LNCaP clone FGC (cell line): ENCODE results near the gene CSNK1G3.

Experiments
- DNase-seq: peaks from one replicate; pipeline ENCODE4 v3.0.0-alpha.2; 2011; ENCODE audit warnings: low read depth
- H3K4me3 ChIP-seq: 2 replicates; pipeline ENCODE4 v1.5.1; 2011; ENCODE audit warnings: mild to moderate bottlenecking, low read depth, low read length, control low read depth
- CTCF ChIP-seq: IDR thresholded peaks from 2 replicates; pipeline ENCODE4 v1.5.1; 2012; ENCODE audit warnings: mild to moderate bottlenecking; ENCODE audit not compliant: control insufficient read depth, insufficient read depth; ENCODE audit errors: extremely low read depth

Gene CSNK1G3

GRCh38 chr5:123514615-123515355 lies 2.8 kb downstream of the CSNK1G3 start:
- DNase-seq, result no peak
- TF ChIP-seq CTCF, result no peak
- no peak overlapping the region for H3K4me3 ChIP-seq

GRCh38 chr5:123515904-123516303 lies 3.9 kb downstream of the CSNK1G3 start:
- no peak for DNase-seq
- no peak for TF ChIP-seq CTCF
- H3K4me3 ChIP-seq, result no peak overlapping the region

- H3K4me3 ChIP-seq, result no peak overlapping the region
- DNase-seq, result no peak
Observed at GRCh38 chr5:123517476-123517875, 5.5 kb downstream of the CSNK1G3 start.

GRCh38 chr5:123518111-123518510 lies 6.1 kb downstream of the CSNK1G3 start:
- no peak for DNase-seq
- H3K4me3 ChIP-seq, result no peak overlapping the region
- no peak for TF ChIP-seq CTCF

More at GRCh38 chr5:123517476-123517875, 5.5 kb downstream of the CSNK1G3 start:
- no peak for TF ChIP-seq CTCF

GRCh38 chr5:123520677-123521247 lies 8.8 kb downstream of the CSNK1G3 start:
- TF ChIP-seq CTCF, result no peak
- no peak overlapping the region for H3K4me3 ChIP-seq
- DNase-seq, result no peak

- no peak for TF ChIP-seq CTCF
- DNase-seq, result no peak
- H3K4me3 ChIP-seq, result no peak overlapping the region
Observed at GRCh38 chr5:123524146-123524545, 12.2 kb downstream of the CSNK1G3 start.

GRCh38 chr5:123527190-123527589 lies 15.2 kb downstream of the CSNK1G3 start:
- TF ChIP-seq CTCF, result no peak
- DNase-seq, result no peak
- no peak overlapping the region for H3K4me3 ChIP-seq
